H9 (cell line): ENCODE data around the gene XRCC2. TPM values are rescaled to one million over a fixed set of nuclear protein-coding genes. Genes with fewer than 3 reads are reported as not detected.

ENCODE experiments used
- DNase-seq: peaks from one replicate; pipeline ENCODE4 v3.0.0-alpha.2; 2017
- H2AFZ ChIP-seq: one replicate; pipeline ENCODE4 v1.6.1; 2013; ENCODE audit warnings: mild to moderate bottlenecking, low read length, control low read depth, moderate library complexity
- H2AK5ac ChIP-seq: 2 replicates; pipeline ENCODE4 v1.6.1; 2013; ENCODE audit warnings: low read length, control low read depth, mixed read lengths; ENCODE audit not compliant: insufficient read length
- H2BK120ac ChIP-seq: one replicate; pipeline ENCODE4 v1.6.1; 2013; ENCODE audit warnings: low read depth, mild to moderate bottlenecking, low read length, control low read depth, inconsistent platforms; ENCODE audit not compliant: poor library complexity, severe bottlenecking
- H2BK12ac ChIP-seq: 2 replicates; pipeline ENCODE4 v1.6.1; 2013; ENCODE audit warnings: low read length, control low read depth, mixed read lengths, low read depth; ENCODE audit not compliant: insufficient read length
- H2BK15ac ChIP-seq: 2 replicates; pipeline ENCODE4 v1.6.1; 2013; ENCODE audit warnings: low read depth, low read length, control low read depth
- H2BK20ac ChIP-seq: one replicate; pipeline ENCODE4 v1.6.1; 2013; ENCODE audit warnings: low read depth, mild to moderate bottlenecking, low read length, control low read depth, inconsistent platforms; ENCODE audit not compliant: poor library complexity, severe bottlenecking
- H2BK5ac ChIP-seq: 2 replicates; pipeline ENCODE4 v1.6.1; 2013; ENCODE audit warnings: low read length, control low read depth, mixed read lengths; ENCODE audit not compliant: insufficient read length
- H3K14ac ChIP-seq: 2 replicates; pipeline ENCODE4 v1.6.1; 2013; ENCODE audit warnings: low read length, control low read depth; ENCODE audit not compliant: insufficient read depth
- H3K18ac ChIP-seq: 2 replicates; pipeline ENCODE4 v1.6.1; 2013; ENCODE audit warnings: low read depth, mild to moderate bottlenecking, mixed read lengths, low read length, control low read depth; ENCODE audit not compliant: insufficient read length
- H3K23ac ChIP-seq: 2 replicates; pipeline ENCODE4 v1.6.1; 2013; ENCODE audit warnings: low read length, control low read depth, mixed read lengths, low read depth; ENCODE audit not compliant: insufficient read length
- H3K23me2 ChIP-seq: 2 replicates; pipeline ENCODE4 v1.6.1; 2013; ENCODE audit warnings: low read depth, mild to moderate bottlenecking, mixed read lengths, low read length, control low read depth; ENCODE audit not compliant: insufficient read length, poor library complexity, severe bottlenecking
- H3K27ac ChIP-seq: 2 replicates; pipeline ENCODE4 v1.5.1; 2013; ENCODE audit warnings: low read length, control low read depth, mixed read lengths, low read depth; ENCODE audit not compliant: insufficient read length
- H3K27me3 ChIP-seq: 2 replicates; pipeline ENCODE4 v1.6.1; 2013; ENCODE audit warnings: low read length, control low read depth, inconsistent platforms; ENCODE audit not compliant: insufficient read depth
- H3K4ac ChIP-seq: 2 replicates; pipeline ENCODE4 v1.6.1; 2013; ENCODE audit warnings: low read depth, mild to moderate bottlenecking, control low read depth, inconsistent platforms, low read length, moderate library complexity
- H3K4me1 ChIP-seq: 2 replicates; pipeline ENCODE4 v1.6.1; 2013; ENCODE audit warnings: low read length, control low read depth, inconsistent platforms; ENCODE audit not compliant: insufficient read depth
- H3K4me2 ChIP-seq: 2 replicates; pipeline ENCODE4 v1.6.1; 2013; ENCODE audit warnings: low read length, control low read depth, mixed read lengths; ENCODE audit not compliant: insufficient read length, insufficient read depth
- H3K56ac ChIP-seq: 2 replicates; pipeline ENCODE4 v1.6.1; 2013; ENCODE audit warnings: low read depth, mild to moderate bottlenecking, mixed read lengths, low read length, control low read depth; ENCODE audit not compliant: insufficient read length
- H3K79me1 ChIP-seq: 2 replicates; pipeline ENCODE4 v1.6.1; 2013; ENCODE audit warnings: low read depth, mild to moderate bottlenecking, moderate library complexity, low read length, control low read depth, inconsistent platforms; ENCODE audit not compliant: insufficient read depth, poor library complexity, severe bottlenecking
- H3K79me2 ChIP-seq: 2 replicates; pipeline ENCODE4 v1.6.1; 2013; ENCODE audit warnings: low read length, control low read depth, inconsistent platforms; ENCODE audit not compliant: insufficient read depth
- H3K9ac ChIP-seq: 2 replicates; pipeline ENCODE4 v1.6.1; 2013; ENCODE audit warnings: low read length, control low read depth, mixed read lengths; ENCODE audit not compliant: insufficient read length; ENCODE audit errors: extremely low read depth
- H3K9me3 ChIP-seq: one replicate; pipeline ENCODE4 v1.6.1; 2013; ENCODE audit warnings: low read depth, low read length, inconsistent platforms; ENCODE audit not compliant: control insufficient read depth
- H3T11ph ChIP-seq: one replicate; pipeline ENCODE4 v1.6.1; 2013; ENCODE audit warnings: mild to moderate bottlenecking, low read length, control low read depth, inconsistent platforms
- H4K20me1 ChIP-seq: one replicate; pipeline ENCODE4 v1.6.1; 2013; ENCODE audit not compliant: control insufficient read depth, insufficient read length, insufficient read depth
- H4K5ac ChIP-seq: 2 replicates; pipeline ENCODE4 v1.6.1; 2013; ENCODE audit warnings: low read depth, mild to moderate bottlenecking, mixed read lengths, low read length, control low read depth; ENCODE audit not compliant: insufficient read length
- H4K8ac ChIP-seq: replicated peaks from 2 replicates; pipeline ENCODE4 v1.6.1; 2013; ENCODE audit warnings: low read length, control low read depth, mixed read lengths, low read depth; ENCODE audit not compliant: insufficient read length
- H4K91ac ChIP-seq: 2 replicates; pipeline ENCODE4 v1.6.1; 2013; ENCODE audit warnings: low read depth, mild to moderate bottlenecking, moderate library complexity, mixed read lengths, low read length, control low read depth; ENCODE audit not compliant: insufficient read length
- H3K27ac Mint-ChIP-seq, 3 experiments: 2 replicates in 2 of 3; 3 replicates in 1 of 3; pipeline ENCODE4 v1.8.0; 2020 to 2021; ENCODE audit warnings: mixed read lengths in 3 of 3, mild to moderate bottlenecking in 1 of 3, moderate library complexity in 1 of 3
- H3K27me3 Mint-ChIP-seq: 2 replicates; pipeline ENCODE4 v1.8.0; 2021; ENCODE audit warnings: low read depth, mild to moderate bottlenecking, moderate library complexity, mixed read lengths
- H3K36me3 Mint-ChIP-seq, 3 experiments: 2 replicates in 2 of 3; 3 replicates in 1 of 3; pipeline ENCODE4 v1.8.0; 2020 to 2021; ENCODE audit warnings: low read depth in 3 of 3, mixed read lengths in 3 of 3; ENCODE audit not compliant: insufficient read depth in 1 of 3
- H3K4me1 Mint-ChIP-seq, 2 experiments: 2 replicates each; pipeline ENCODE4 v1.8.0; 2020; ENCODE audit warnings: mixed read lengths in 2 of 2
- H3K4me3 Mint-ChIP-seq, 2 experiments: 2 replicates in 1 of 2; 3 replicates in 1 of 2; pipeline ENCODE4 v1.8.0; 2020 to 2021; ENCODE audit warnings: mild to moderate bottlenecking in 2 of 2, mixed read lengths in 2 of 2, moderate library complexity in 1 of 2
- H3K9me3 Mint-ChIP-seq, 2 experiments: 2 replicates in 1 of 2; 3 replicates in 1 of 2; pipeline ENCODE4 v1.8.0; 2020; ENCODE audit warnings: mild to moderate bottlenecking in 2 of 2, mixed read lengths in 2 of 2, moderate library complexity in 1 of 2
- CTCF ChIP-seq: fragments of 200-600 bp; sonication (generic); conservative IDR thresholded peaks from 3 replicates; pipeline ENCODE4 v1.8.0; 2021; ENCODE audit warnings: antibody characterized with exemption, mild to moderate bottlenecking
- whole genome bisulfite sequencing: extraction: QIAGEN DNeasy Blood & Tissue Kit; methylation state at CpG from one replicate; pipeline ENCODE4 v1.1.7; 2013; ENCODE audit warnings: missing lambda C conversion rate, low lambda C conversion rate, mixed read lengths; ENCODE audit not compliant: insufficient read length; ENCODE audit errors: extremely low coverage; 5-methylcytosine and 5-hydroxymethylcytosine counted together
- total RNA-seq: library from RNA; stranded (reverse); gene quantifications from 2 replicates; pipeline ENCODE4 v1.2.1, GENCODE V29; 2021

Gene XRCC2
- total RNA-seq, 1 experiment from 2014 or later: 22.8 TPM

- no CpG with 5 or more reads among the region's 6 CpGs for WGBS
- no peak overlapping the region for H3K4ac ChIP-seq
- no peak overlapping the region for H3K18ac ChIP-seq
- H3K14ac ChIP-seq: no peak overlapping the region
- no peaks in the 10 kb centered on the region for H3K79me1 ChIP-seq
- Mint-ChIP-seq H3K4me3 (no peak overlapping the region), H3K27me3 (no peaks in the 10 kb centered on the region), H3K4me1 (no peaks in the 10 kb centered on the region), H3K36me3 (peaks cover 10 to 25% (median 18%) of the 10 kb centered on the region in 3 experiments), H3K27ac (no peak overlapping the region), H3K9me3 (peaks cover 0 to 16% of the 10 kb centered on the region in 2 experiments; a peak in 3 of 5 replicates)
- no peak overlapping the region for H4K91ac ChIP-seq
- H2AK5ac ChIP-seq: no peak overlapping the region
- H3K23me2 ChIP-seq: no peaks in the 10 kb centered on the region
- no peaks in the 10 kb centered on the region for H4K20me1 ChIP-seq
- no peak overlapping the region for H2BK12ac ChIP-seq
- H3K4me2 ChIP-seq: no peak overlapping the region
- no peaks in the 10 kb centered on the region for H3K9me3 ChIP-seq
- no peak overlapping the region for H3T11ph ChIP-seq
- no peak overlapping the region for H2AFZ ChIP-seq
- H4K8ac ChIP-seq: no peak overlapping the region
- no peaks in the 10 kb centered on the region for H3K27me3 ChIP-seq
- no peak overlapping the region for H3K27ac ChIP-seq
- no peak overlapping the region for H2BK5ac ChIP-seq
- no peak overlapping the region for H2BK120ac ChIP-seq
- no peak overlapping the region for H3K56ac ChIP-seq
- TF ChIP-seq CTCF: no peak
- no peak overlapping the region for H2BK15ac ChIP-seq
- H2BK20ac ChIP-seq: no peak overlapping the region
- H3K9ac ChIP-seq: no peak overlapping the region
- no peaks in the 10 kb centered on the region for H3K4me1 ChIP-seq
- DNase-seq: no peak
- no peaks in the 10 kb centered on the region for H3K79me2 ChIP-seq
- no peak overlapping the region for H3K23ac ChIP-seq
- no peak overlapping the region for H4K5ac ChIP-seq
Observed at GRCh38 chr7:152640829-152641228, 35.1 kb downstream of the XRCC2 start.
